NB4 (cell line): Measurements from ENCODE around the gene LZTS2.

Experiments used
- DNase-seq: peaks from one replicate; pipeline ENCODE4 v3.0.0; 2010; ENCODE audit warnings: low read depth
- H3K4me3 ChIP-seq: one replicate; pipeline ENCODE4 v1.5.1; 2011; ENCODE audit warnings: mild to moderate bottlenecking, low read depth, low read length, moderate library complexity
- MYC ChIP-seq: IDR thresholded peaks from 2 replicates; pipeline ENCODE4 v1.6.1; 2011; ENCODE audit warnings: low read depth, low read length
- POLR2A ChIP-seq: IDR thresholded peaks from 2 replicates; pipeline ENCODE4 v1.6.1; 2011; ENCODE audit warnings: mild to moderate bottlenecking; ENCODE audit not compliant: insufficient read length; ENCODE audit errors: extremely low read depth
- TF ChIP-seq, protein P1 (sequence below): IDR thresholded peaks from one replicate; pipeline ENCODE4 v1.5.1; 2012; ENCODE audit warnings: low read depth, low read length
- TF ChIP-seq, protein P2 (sequence below): IDR thresholded peaks from 2 replicates; pipeline ENCODE4 v1.6.1; 2011; ENCODE audit warnings: low read depth, low read length

Gene LZTS2

DNA sequence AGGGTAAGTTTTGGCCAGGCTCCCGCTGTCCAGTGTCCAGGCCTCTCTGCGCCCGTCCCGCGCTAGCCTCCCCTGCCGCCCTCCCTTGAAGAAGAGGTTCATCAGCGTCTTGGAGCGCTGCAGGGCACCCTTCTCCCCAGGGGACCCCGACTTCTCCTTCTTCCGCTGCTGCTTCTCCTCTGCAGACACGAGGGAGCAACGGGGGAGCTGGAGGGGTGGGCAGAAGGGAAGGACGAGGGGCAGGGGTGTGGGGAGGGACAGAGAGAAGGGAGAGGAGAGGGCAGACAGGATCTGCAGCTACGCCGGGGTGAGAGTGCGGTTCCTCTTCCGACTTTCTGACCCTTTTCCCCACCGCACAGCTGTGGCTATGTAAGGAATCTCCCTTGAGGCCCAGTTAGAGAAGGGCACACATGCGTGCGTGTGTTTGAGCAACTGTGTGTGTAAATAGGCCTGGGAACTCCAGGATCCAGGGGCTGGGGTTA is 18.6 kb downstream of the LZTS2 start:
- DNase-seq: peak; percentile 95
- TF ChIP-seq MYC (peak; percentile 88), POLR2A (peak; percentile 12)
- TF ChIP-seq, protein P1, sequence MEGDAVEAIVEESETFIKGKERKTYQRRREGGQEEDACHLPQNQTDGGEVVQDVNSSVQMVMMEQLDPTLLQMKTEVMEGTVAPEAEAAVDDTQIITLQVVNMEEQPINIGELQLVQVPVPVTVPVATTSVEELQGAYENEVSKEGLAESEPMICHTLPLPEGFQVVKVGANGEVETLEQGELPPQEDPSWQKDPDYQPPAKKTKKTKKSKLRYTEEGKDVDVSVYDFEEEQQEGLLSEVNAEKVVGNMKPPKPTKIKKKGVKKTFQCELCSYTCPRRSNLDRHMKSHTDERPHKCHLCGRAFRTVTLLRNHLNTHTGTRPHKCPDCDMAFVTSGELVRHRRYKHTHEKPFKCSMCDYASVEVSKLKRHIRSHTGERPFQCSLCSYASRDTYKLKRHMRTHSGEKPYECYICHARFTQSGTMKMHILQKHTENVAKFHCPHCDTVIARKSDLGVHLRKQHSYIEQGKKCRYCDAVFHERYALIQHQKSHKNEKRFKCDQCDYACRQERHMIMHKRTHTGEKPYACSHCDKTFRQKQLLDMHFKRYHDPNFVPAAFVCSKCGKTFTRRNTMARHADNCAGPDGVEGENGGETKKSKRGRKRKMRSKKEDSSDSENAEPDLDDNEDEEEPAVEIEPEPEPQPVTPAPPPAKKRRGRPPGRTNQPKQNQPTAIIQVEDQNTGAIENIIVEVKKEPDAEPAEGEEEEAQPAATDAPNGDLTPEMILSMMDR: no peak
- TF ChIP-seq, protein P2, sequence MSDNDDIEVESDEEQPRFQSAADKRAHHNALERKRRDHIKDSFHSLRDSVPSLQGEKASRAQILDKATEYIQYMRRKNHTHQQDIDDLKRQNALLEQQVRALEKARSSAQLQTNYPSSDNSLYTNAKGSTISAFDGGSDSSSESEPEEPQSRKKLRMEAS: peak; percentile 73
- peak overlapping the region; percentile 42 for H3K4me3 ChIP-seq

DNA sequence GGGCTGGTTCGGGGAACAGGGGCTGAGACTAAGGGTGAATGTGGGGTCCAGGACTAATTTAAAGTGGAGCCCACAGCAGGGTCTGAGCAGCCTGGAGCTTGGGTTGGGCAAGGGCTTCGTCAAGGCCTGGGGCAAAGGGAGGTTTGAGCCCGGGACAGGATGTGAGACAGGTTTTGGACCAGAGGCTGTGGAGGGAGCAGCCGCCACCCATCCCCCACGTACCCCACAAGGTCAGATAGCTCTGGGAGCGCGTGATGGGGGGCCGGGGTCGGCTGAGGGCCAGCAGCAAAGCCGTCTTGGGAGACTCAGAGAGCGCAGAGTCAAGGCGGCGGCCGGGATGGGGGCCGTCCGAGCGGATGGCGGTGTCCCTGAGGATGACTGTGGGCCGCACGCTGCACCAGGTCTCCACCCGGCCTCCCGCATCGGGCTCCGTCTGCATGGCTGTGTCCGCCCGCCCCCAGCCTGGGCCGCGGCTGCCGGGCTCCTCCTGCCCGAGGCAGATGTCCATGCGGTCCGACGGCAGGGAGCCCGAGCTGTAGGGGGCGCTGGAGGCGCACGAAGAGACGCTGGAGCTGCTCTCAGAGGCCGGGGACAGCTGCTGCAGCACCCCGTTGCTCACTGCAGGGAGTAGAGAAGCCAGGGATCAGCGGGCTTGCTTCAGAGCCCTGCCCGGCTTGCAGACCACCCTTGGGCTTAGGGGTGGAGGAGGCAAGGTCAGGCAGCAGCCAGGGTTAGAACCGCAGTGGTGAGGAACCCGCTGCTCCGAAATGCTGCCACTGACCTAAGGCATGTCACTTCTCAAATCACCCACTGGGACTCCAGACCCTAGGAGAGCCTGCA is 19.2 kb downstream of the LZTS2 start:
- peak; percentile 93 for DNase-seq
- H3K4me3 ChIP-seq: peak overlapping the region; percentile 42
- TF ChIP-seq, protein P2: peak; percentile 92
- TF ChIP-seq, protein P1: peak; percentile 81
- TF ChIP-seq MYC: peak; percentile 96
- TF ChIP-seq POLR2A: peak; percentile 26

DNA sequence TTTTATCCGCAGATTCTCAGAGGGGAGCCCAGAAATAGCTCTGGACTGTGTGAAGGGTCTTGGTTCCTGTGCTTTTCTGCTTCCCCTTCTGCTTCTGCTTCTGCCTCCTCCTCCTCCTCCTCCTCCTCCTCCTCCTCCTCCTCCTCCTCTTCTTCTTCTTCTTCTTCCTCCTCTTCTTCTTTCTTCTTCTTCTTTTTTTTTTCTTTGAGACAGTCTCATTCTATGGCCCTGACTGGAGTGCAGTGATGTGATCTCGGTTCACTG is 19.8 kb downstream of the LZTS2 start:
- no peak for DNase-seq
- TF ChIP-seq, protein P2: no peak
- no peak for TF ChIP-seq MYC
- TF ChIP-seq, protein P1: no peak
- TF ChIP-seq POLR2A: no peak
- H3K4me3 ChIP-seq: peak overlapping the region; percentile 25

DNA sequence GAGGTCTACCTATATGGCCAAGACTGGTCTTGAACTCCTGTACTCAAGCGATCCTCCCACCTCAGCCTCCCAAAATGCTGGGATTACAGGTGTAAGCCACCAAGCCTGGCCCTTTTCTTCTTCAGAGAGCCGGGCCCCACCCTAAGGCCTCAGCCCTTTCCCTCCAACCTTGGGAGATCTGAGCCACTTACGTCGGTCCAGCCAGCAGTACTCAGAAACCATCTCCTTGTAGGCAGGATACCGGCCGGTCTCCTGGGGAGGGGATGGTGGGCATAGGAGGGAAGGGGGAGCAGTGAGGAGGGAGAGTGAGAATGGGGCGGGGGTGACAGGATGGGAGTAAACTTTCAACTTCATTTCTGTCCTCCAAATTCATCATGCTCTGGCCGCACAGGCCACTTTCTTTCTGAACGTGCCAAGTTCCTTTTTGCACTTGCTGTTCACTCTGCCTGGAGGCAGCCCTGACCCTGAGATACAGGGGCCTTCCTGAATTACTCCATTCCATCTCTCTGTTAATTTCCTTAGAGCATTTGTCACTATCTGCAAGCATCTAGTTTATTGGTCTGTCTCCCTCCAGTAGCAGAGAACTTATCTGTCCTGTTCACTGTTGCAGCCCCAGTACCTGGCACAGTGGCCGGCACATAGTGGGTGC is 20.9 kb downstream of the LZTS2 start:
- TF ChIP-seq POLR2A: no peak
- TF ChIP-seq MYC: no peak
- TF ChIP-seq, protein P2: no peak
- TF ChIP-seq, protein P1: no peak
- no peak overlapping the region for H3K4me3 ChIP-seq

DNA sequence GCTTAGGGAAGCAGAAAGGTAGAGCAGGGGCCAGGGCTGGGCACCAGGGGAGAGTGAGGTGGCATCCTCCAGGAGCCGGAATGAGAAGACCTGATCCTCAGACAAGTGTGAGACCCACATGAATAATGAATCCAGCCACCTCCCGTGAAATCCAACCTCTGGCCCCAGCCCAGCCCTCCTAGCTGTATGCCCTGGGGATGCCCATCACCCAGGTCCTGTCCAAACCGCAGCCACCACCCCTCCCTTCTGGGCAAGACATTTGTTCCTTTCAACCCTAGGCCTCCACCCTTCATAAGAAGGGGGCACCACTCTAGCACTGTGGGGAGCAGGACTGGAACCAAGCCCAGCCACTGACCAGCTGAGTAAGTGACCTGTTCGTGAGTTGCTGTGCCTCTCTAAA is 21.6 kb downstream of the LZTS2 start:
- TF ChIP-seq, protein P1: no peak
- TF ChIP-seq MYC: no peak
- TF ChIP-seq, protein P2: no peak
- no peak for TF ChIP-seq POLR2A
- no peak for DNase-seq
- no peak overlapping the region for H3K4me3 ChIP-seq

More for the DNA sequence above, 20.9 kb downstream of the LZTS2 start:
- DNase-seq: no peak
